IMR-90 (cell line): Measurements from ENCODE around the gene ADCYAP1R1. TPM values are rescaled to one million over a fixed set of nuclear protein-coding genes. Genes with fewer than 3 reads are reported as not detected.

Source experiments
- ATAC-seq: fragments of 200-7000 bp; cut with Tn5 transposase; 2 replicates; pipeline ENCODE4 v1.9.1; 2020; ENCODE audit warnings: low read depth, mild to moderate bottlenecking, moderate library complexity
- BruUV-seq: library from RNA; stranded (reverse); fragments of 400-500 nt; replicated peaks from 2 replicates; lab custom pipeline; 2021; lab: Mats Ljungman, UMichigan
- CTCF ChIA-PET: fragments of 300-600 bp; formaldehyde crosslinking; extraction: SDS; loops from one replicate; lab custom pipeline; 2021; ENCODE audit warnings: antibody characterized with exemption; lab: Yijun Ruan, JAX
- POLR2A ChIA-PET: fragments of 300-600 bp; sonication (Branson Sonifier 250); formaldehyde crosslinking; loops from one replicate; lab custom pipeline; 2022; ENCODE audit warnings: antibody characterized with exemption; ENCODE audit not compliant: unreplicated experiment; lab: Charles Lee
- DNase-seq: peaks from one replicate; pipeline ENCODE4 v3.0.0; 2013
- H2AFZ ChIP-seq: replicated peaks from 2 replicates; pipeline ENCODE3; 2013; ENCODE audit warnings: low read length, mild to moderate bottlenecking; ENCODE audit not compliant: poor library complexity
- H2AK5ac ChIP-seq: 2 replicates; pipeline ENCODE4 v1.6.1; 2013; ENCODE audit warnings: low read depth, low read length, inconsistent platforms
- H2AK9ac ChIP-seq: replicated peaks from 2 replicates; pipeline ENCODE3; 2013; ENCODE audit warnings: mild to moderate bottlenecking, low read depth, low read length, moderate library complexity; ENCODE audit not compliant: poor library complexity
- H2BK120ac ChIP-seq: 2 replicates; pipeline ENCODE4 v1.6.1; 2013; ENCODE audit warnings: low read depth, low read length, inconsistent platforms
- H2BK15ac ChIP-seq: 3 replicates; pipeline ENCODE4 v1.6.1; 2013; ENCODE audit warnings: low read depth, low read length, inconsistent platforms
- H2BK20ac ChIP-seq: 2 replicates; pipeline ENCODE4 v1.6.1; 2013; ENCODE audit warnings: low read depth, mild to moderate bottlenecking, inconsistent platforms, low read length, moderate library complexity
- H2BK5ac ChIP-seq: 2 replicates; pipeline ENCODE4 v1.6.1; 2013; ENCODE audit warnings: mild to moderate bottlenecking, low read depth, low read length, inconsistent platforms; ENCODE audit not compliant: poor library complexity, severe bottlenecking
- H3K14ac ChIP-seq: replicated peaks from 2 replicates; pipeline ENCODE4 v1.6.1; 2013; ENCODE audit warnings: low read depth, low read length, inconsistent platforms
- H3K18ac ChIP-seq: 2 replicates; pipeline ENCODE4 v1.6.1; 2013; ENCODE audit warnings: low read depth, low read length, control low read depth
- H3K23ac ChIP-seq: 2 replicates; pipeline ENCODE4 v1.6.1; 2013; ENCODE audit warnings: low read depth, low read length, inconsistent platforms
- H3K27ac ChIP-seq: 2 replicates; pipeline ENCODE4 v1.5.1; 2013; ENCODE audit warnings: mild to moderate bottlenecking, control low read depth, low read length; ENCODE audit not compliant: insufficient read depth
- H3K27me3 ChIP-seq: 2 replicates; pipeline ENCODE4 v1.6.1; 2013; ENCODE audit warnings: low read length; ENCODE audit not compliant: control insufficient read depth, insufficient read depth
- H3K36me3 ChIP-seq: 2 replicates; pipeline ENCODE4 v1.6.1; 2013; ENCODE audit warnings: low read length, mixed read lengths; ENCODE audit not compliant: control insufficient read depth, insufficient read depth
- H3K4ac ChIP-seq: 2 replicates; pipeline ENCODE4 v1.6.1; 2013; ENCODE audit warnings: low read depth, low read length, inconsistent platforms
- H3K4me1 ChIP-seq: 2 replicates; pipeline ENCODE4 v1.6.1; 2013; ENCODE audit warnings: low read length, mixed read lengths; ENCODE audit not compliant: control insufficient read depth, insufficient read depth
- H3K4me2 ChIP-seq: 2 replicates; pipeline ENCODE4 v1.6.1; 2013; ENCODE audit warnings: low read depth, mild to moderate bottlenecking, control low read depth, low read length, moderate library complexity
- H3K4me3 ChIP-seq: 2 replicates; pipeline ENCODE4 v1.5.1; 2013; ENCODE audit warnings: low read depth, mild to moderate bottlenecking, control low read depth, low read length, moderate library complexity; ENCODE audit not compliant: insufficient read depth
- H3K56ac ChIP-seq: 2 replicates; pipeline ENCODE4 v1.6.1; 2013; ENCODE audit warnings: low read length, inconsistent platforms; ENCODE audit not compliant: insufficient read depth; ENCODE audit errors: extremely low read depth
- H3K79me1 ChIP-seq, 2 experiments: 2 replicates each; pipeline ENCODE4 v1.6.1; 2013; ENCODE audit warnings: low read length in 2 of 2, inconsistent platforms in 1 of 2, low read depth in 1 of 2
- H3K9ac ChIP-seq: 2 replicates; pipeline ENCODE4 v1.6.1; 2013; ENCODE audit warnings: low read depth, low read length, control low read depth
- H3K9me1 ChIP-seq: 2 replicates; pipeline ENCODE4 v1.6.1; 2013; ENCODE audit warnings: low read length, inconsistent platforms; ENCODE audit not compliant: insufficient read depth
- H3K9me3 ChIP-seq: 2 replicates; pipeline ENCODE4 v1.6.1; 2013; ENCODE audit warnings: low read length; ENCODE audit not compliant: control insufficient read depth, insufficient read depth
- H4K20me1 ChIP-seq: 2 replicates; pipeline ENCODE4 v1.6.1; 2013; ENCODE audit warnings: low read length, inconsistent platforms; ENCODE audit not compliant: insufficient read depth
- H4K5ac ChIP-seq: 2 replicates; pipeline ENCODE4 v1.6.1; 2013; ENCODE audit warnings: mild to moderate bottlenecking, low read depth, low read length, control low read depth
- H4K8ac ChIP-seq, 2 experiments: 2 replicates each; pipeline ENCODE4 v1.6.1; 2013; ENCODE audit warnings: low read depth in 2 of 2, low read length in 2 of 2, control low read depth in 1 of 2, inconsistent platforms in 1 of 2
- H4K91ac ChIP-seq: 2 replicates; pipeline ENCODE4 v1.6.1; 2013; ENCODE audit warnings: low read depth, low read length, inconsistent platforms; ENCODE audit not compliant: insufficient read depth
- BHLHE40 ChIP-seq: fragments of 150-350 bp; IDR thresholded peaks from 2 replicates; pipeline ENCODE4 v1.6.1; 2016; ENCODE audit warnings: mild to moderate bottlenecking, low read depth, low read length
- CEBPB ChIP-seq: IDR thresholded peaks from 2 replicates; pipeline ENCODE4 v1.6.1; 2012; ENCODE audit warnings: low read depth, low read length, improper control_type of control experiment
- MAFK ChIP-seq: IDR thresholded peaks from 2 replicates; pipeline ENCODE4 v1.6.1; 2012; ENCODE audit warnings: low read depth, low read length, improper control_type of control experiment
- MXI1 ChIP-seq: IDR thresholded peaks from 2 replicates; pipeline ENCODE4 v1.6.1; 2012; ENCODE audit warnings: low read depth, mild to moderate bottlenecking, low read length, moderate library complexity, borderline replicate concordance
- SMC3 ChIP-seq: fragments of 150-350 bp; IDR thresholded peaks from 2 replicates; pipeline ENCODE4 v1.6.1; 2016; ENCODE audit warnings: low read depth, mild to moderate bottlenecking, antibody characterized with exemption, low read length, moderate library complexity
- WGBS, 2 experiments: methylation state at CpG; one replicate each; pipeline versions ENCODE4 v1.1.5 to v1.1.7; 2013; ENCODE audit warnings: missing lambda C conversion rate in 2 of 2; ENCODE audit not compliant: insufficient read length in 1 of 2; ENCODE audit errors: extremely low coverage in 2 of 2; 5-methylcytosine and 5-hydroxymethylcytosine counted together
- dilution Hi-C: fragments of 300-500 bp; cut with HindIII; formaldehyde crosslinking; loops from one replicate; pipeline ENCODE4 v1.14.3; 2018; ENCODE audit warnings: low sequenced_read_pairs; ENCODE audit not compliant: unreplicated experiment
- in situ Hi-C: fragments of 300-500 bp; cut with MboI; formaldehyde crosslinking; loops from 3 replicates; pipeline ENCODE4 v1.14.3; 2019; ENCODE audit warnings: low sequenced_read_pairs, inconsistent platforms, mixed read lengths
- intact Hi-C: fragments of 100-400 bp; cut with micrococcal nuclease; formaldehyde crosslinking; loops from 2 replicates; pipeline ENCODE4 v1.10.0; 2022
- polyA plus RNA-seq, 3 experiments: library from polyadenylated mRNA; depleted of rRNA; stranded (reverse); fragments of >200 nt; gene quantifications; 2 replicates each; pipeline ENCODE4 v1.2.3, GENCODE V29; 2012; ENCODE audit warnings: low replicate concordance in 1 of 3
- total RNA-seq: library from RNA; depleted of rRNA; stranded (reverse); fragments of >200 nt; gene quantifications from 2 replicates; pipeline ENCODE4 v1.2.3, GENCODE V29; 2012

Gene ADCYAP1R1
- total and polyA plus RNA-seq, 2 of the 4 experiments (the other 2 are of a cell fraction): not detected

GRCh38 chr7:31054608-31055278 lies 2.6 kb downstream of the ADCYAP1R1 start:
- H3K79me1 ChIP-seq: no peaks in the 10 kb centered on the region
- no peaks in the 10 kb centered on the region for H4K20me1 ChIP-seq
- H2AK9ac ChIP-seq: no peak overlapping the region
- no peak overlapping the region for H3K56ac ChIP-seq
- no peaks in the 10 kb centered on the region for H3K36me3 ChIP-seq
- H3K9me3 ChIP-seq: no peaks in the 10 kb centered on the region
- peaks cover 49% of the 10 kb centered on the region for H3K27me3 ChIP-seq
- intact Hi-C loops: no loop called here
- ChIA-PET CTCF (no interaction called here), POLR2A (no interaction called here)
- H3K4ac ChIP-seq: no peak overlapping the region
- no peak overlapping the region for H3K4me3 ChIP-seq
- in situ Hi-C loops: no loop called here
- no peaks in the 10 kb centered on the region for H3K9me1 ChIP-seq
- TF ChIP-seq SMC3 (no peak), BHLHE40 (no peak), MAFK (no peak), CEBPB (no peak), MXI1 (no peak)
- no peak overlapping the region for H2BK5ac ChIP-seq
- H4K5ac ChIP-seq: no peak overlapping the region
- H2BK120ac ChIP-seq: no peak overlapping the region
- WGBS, 2 experiments: 80% methylated on average over 1 of the region's 11 CpGs; no CpG with 5 or more reads in 1 of the 2 experiments
- H2BK15ac ChIP-seq: no peak overlapping the region
- H3K4me1 ChIP-seq: no peaks in the 10 kb centered on the region
- no peak overlapping the region for H3K27ac ChIP-seq
- no peak overlapping the region for H3K23ac ChIP-seq
- no peak overlapping the region for H3K4me2 ChIP-seq
- ATAC-seq (no peak), DNase-seq (no peak)
- dilution Hi-C loops: no loop called here
- H3K14ac ChIP-seq: no peak overlapping the region
- H3K18ac ChIP-seq: no peak overlapping the region
- no peak overlapping the region for H2AFZ ChIP-seq
- H4K91ac ChIP-seq: no peak overlapping the region
- BruUV-seq: no TSS peak
- H4K8ac ChIP-seq: no peak overlapping the region
- no peak overlapping the region for H2AK5ac ChIP-seq
- no peak overlapping the region for H2BK20ac ChIP-seq
- no peak overlapping the region for H3K9ac ChIP-seq
